Endothelial cell of umbilical vein (primary cell): ENCODE data around the gene PSME3IP1. TPM values are rescaled to one million over a fixed set of nuclear protein-coding genes. Genes with fewer than 3 reads are reported as not detected.
A peak's percentile ranks its signal among the peaks of the same experiment; 100 is the strongest.

ENCODE experiments used
- BruUV-seq: library from RNA; stranded (reverse); fragments of 400-500 nt; replicated peaks from 2 replicates; lab custom pipeline; 2021; lab: Mats Ljungman, UMichigan
- CTCF ChIA-PET: fragments of 300-600, 350-600 bp; sonication (Branson Sonifier 250); formaldehyde crosslinking; loops from one replicate; lab custom pipeline; 2021; ENCODE audit warnings: antibody characterized with exemption, inconsistent platforms; lab: Charles Lee
- POLR2A ChIA-PET: fragments of 300-600, 350-600 bp; sonication (Branson Sonifier 250); formaldehyde crosslinking; loops from one replicate; lab custom pipeline; 2021; ENCODE audit warnings: antibody characterized with exemption, inconsistent platforms; lab: Charles Lee
- DNase-seq: peaks from one replicate; pipeline ENCODE4 v3.0.0-alpha.2; 2011; ENCODE audit warnings: low read depth, low spot score
- FAIRE-seq: peaks from 2 replicates; lab custom pipeline; 2011; peaks lifted over from hg19 to GRCh38; lab: Jason Lieb, UNC
- H2AFZ ChIP-seq: 2 replicates; pipeline ENCODE4 v1.6.0; 2012; ENCODE audit warnings: low read depth, low read length, control low read depth, inconsistent platforms
- H3K27ac ChIP-seq: 2 replicates; pipeline ENCODE4 v1.5.1; 2011; ENCODE audit warnings: low read depth, mild to moderate bottlenecking, control low read depth, low read length, moderate library complexity; ENCODE audit not compliant: insufficient read depth
- H3K27me3 ChIP-seq, 2 experiments: 2 replicates each; pipeline versions ENCODE4 v1.6.0 to v1.6.1; 2011; ENCODE audit warnings: low read length in 2 of 2, mixed read lengths in 1 of 2; ENCODE audit not compliant: control insufficient read depth in 2 of 2, insufficient read depth in 2 of 2
- H3K36me3 ChIP-seq, 2 experiments: 2 replicates in 1 of 2; 3 replicates in 1 of 2; pipeline ENCODE4 v1.5.1; 2011; ENCODE audit warnings: low read length in 2 of 2, mild to moderate bottlenecking in 1 of 2, moderate library complexity in 1 of 2; ENCODE audit not compliant: control insufficient read depth in 2 of 2, insufficient read depth in 2 of 2; ENCODE audit errors: extremely low read depth in 1 of 2
- H3K4me1 ChIP-seq: 3 replicates; pipeline ENCODE4 v1.5.1; 2011; ENCODE audit warnings: mild to moderate bottlenecking, low read length; ENCODE audit not compliant: control insufficient read depth, insufficient read depth; ENCODE audit errors: extremely low read depth
- H3K4me2 ChIP-seq: 2 replicates; pipeline ENCODE4 v1.6.1; 2011; ENCODE audit warnings: low read length, control low read depth, mixed read lengths; ENCODE audit not compliant: insufficient read depth
- H3K4me3 ChIP-seq, 3 experiments: fragments of 200-600 bp in 1 of 3; sonication (generic), shearing (Covaris generic) in 1 of 3; replicated peaks in 1 of 3; 2 replicates each; pipeline ENCODE4 v1.5.1; 2011 to 2016; ENCODE audit warnings: control low read depth in 3 of 3, low read length in 3 of 3, mild to moderate bottlenecking in 2 of 3, inconsistent platforms in 1 of 3, low read depth in 1 of 3, moderate library complexity in 1 of 3; ENCODE audit not compliant: insufficient read depth in 1 of 3
- H3K79me2 ChIP-seq: 2 replicates; pipeline ENCODE4 v1.6.0; 2012; ENCODE audit warnings: low read length, inconsistent platforms; ENCODE audit not compliant: control insufficient read depth, insufficient read depth
- H3K9ac ChIP-seq: replicated peaks from 2 replicates; pipeline ENCODE3; 2011; ENCODE audit warnings: low read length, control low read depth; ENCODE audit not compliant: insufficient read depth; ENCODE audit errors: extremely low read depth
- H3K9me1 ChIP-seq: replicated peaks from 3 replicates; pipeline ENCODE4 v1.6.0; 2011; ENCODE audit warnings: mild to moderate bottlenecking, low read length; ENCODE audit not compliant: control insufficient read depth, insufficient read depth; ENCODE audit errors: extremely low read depth
- H3K9me3 ChIP-seq: replicated peaks from 2 replicates; pipeline ENCODE4 v1.5.1; 2012; ENCODE audit warnings: low read length, inconsistent platforms; ENCODE audit not compliant: control insufficient read depth, insufficient read depth
- H4K20me1 ChIP-seq: replicated peaks from 2 replicates; pipeline ENCODE3; 2011; ENCODE audit warnings: mild to moderate bottlenecking, low read length; ENCODE audit not compliant: control insufficient read depth, insufficient read depth; ENCODE audit errors: extremely low read depth
- EZH2 ChIP-seq: IDR thresholded peaks from 2 replicates; pipeline ENCODE4 v1.6.1; 2012; ENCODE audit warnings: borderline replicate concordance, low read depth, mild to moderate bottlenecking, moderate library complexity, low read length, inconsistent platforms; ENCODE audit not compliant: severe bottlenecking
- JUN ChIP-seq: IDR thresholded peaks from 2 replicates; pipeline ENCODE4 v1.6.1; 2011; ENCODE audit warnings: borderline replicate concordance, low read depth; ENCODE audit not compliant: insufficient read length, insufficient read depth
- MYC ChIP-seq: IDR thresholded peaks from one replicate; pipeline ENCODE4 v1.6.1; 2011; ENCODE audit warnings: mild to moderate bottlenecking, low read depth, low read length
- POLR2A ChIP-seq: IDR thresholded peaks from 2 replicates; pipeline ENCODE4 v1.6.1; 2012; ENCODE audit warnings: low read depth, mild to moderate bottlenecking, control low read depth, low read length
- POLR2AphosphoS5 ChIP-seq: IDR thresholded peaks from 2 replicates; pipeline ENCODE4 v1.6.1; 2012; ENCODE audit warnings: low read depth, mild to moderate bottlenecking, control low read depth, low read length, moderate library complexity; ENCODE audit not compliant: insufficient read depth
- dilution Hi-C: fragments of 300-500 bp; cut with MboI; formaldehyde crosslinking; loops from one replicate; pipeline ENCODE4 v1.15.0; 2019; ENCODE audit warnings: low sequenced_read_pairs; ENCODE audit not compliant: extremely low pct_ligation_motif_present
- intact Hi-C: fragments of 100-400 bp; cut with micrococcal nuclease; formaldehyde crosslinking; loops from one replicate; pipeline ENCODE4 v1.10.0; 2022
- polyA plus RNA-seq, 4 experiments: library from polyadenylated mRNA; depleted of rRNA in 3 of 4; stranded (reverse) in 3 of 4; unstranded in 1 of 4; fragments of >200 nt; gene quantifications; 2 replicates each; pipeline versions ENCODE4 v1.2.1 to v1.2.3, GENCODE V29; 2011 to 2012; ENCODE audit warnings: missing spikeins in 1 of 4
- total RNA-seq: library from RNA; stranded (reverse); gene quantifications from 2 replicates; pipeline ENCODE4 v1.2.3, GENCODE V29; 2021
- TF ChIP-seq, protein P1 (sequence below), 2 donors: IDR thresholded peaks; 1 replicate in 1 of 2; 2 replicates in 1 of 2; pipeline ENCODE4 v1.5.1; 2011; ENCODE audit warnings: low read length in 2 of 2, mild to moderate bottlenecking in 2 of 2, moderate library complexity in 2 of 2, control low read depth in 1 of 2, inconsistent platforms in 1 of 2, low read depth in 1 of 2; ENCODE audit not compliant: insufficient read depth in 1 of 2; ENCODE audit errors: extremely low read depth in 1 of 2

The PSME3IP1 gene
- total and polyA plus RNA-seq, 2 donors (not counting 3 experiments of a cell fraction or from before 2014, with no cell fraction given) = 86.2 to 91.8 TPM

DNA sequence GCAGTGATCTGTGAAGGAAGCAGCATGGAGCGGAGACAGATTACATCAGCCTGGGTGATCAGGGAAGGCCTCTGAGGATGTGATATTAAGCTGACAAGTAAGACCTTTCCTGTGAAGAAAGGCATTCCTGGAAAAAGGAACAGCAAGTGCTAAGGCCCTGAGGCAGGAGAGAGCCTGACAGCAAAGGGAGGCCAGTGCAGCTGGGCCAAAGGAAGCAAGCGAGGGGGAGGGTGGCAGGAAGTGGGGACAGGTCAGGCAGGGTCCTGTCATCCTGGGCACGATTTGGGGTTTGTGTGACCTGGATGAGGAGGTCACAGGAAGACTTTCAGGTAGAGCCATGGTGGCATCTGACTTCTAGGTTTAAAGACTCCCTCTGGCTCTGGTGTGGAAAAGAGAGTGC, 81.1 kb downstream of the PSME3IP1 start:
- FAIRE-seq (peak; percentile 12), DNase-seq (no peak)
- H3K79me2 ChIP-seq = peaks cover 11% of the 10 kb centered on the region
- no peak overlapping the region for H3K9ac ChIP-seq
- H4K20me1 ChIP-seq = no peaks in the 10 kb centered on the region
- ChIA-PET CTCF (interaction anchor here (1.1 to 5.9 kb wide), 2 partner anchors 8 to 12 kb away, joined by 4 to 48 read pairs; partner anchors contain the start of gene CPNE2), POLR2A (no interaction called here)
- H3K36me3 ChIP-seq = no peaks in the 10 kb centered on the region
- no peaks in the 10 kb centered on the region for H3K27me3 ChIP-seq
- H3K4me1 ChIP-seq = no peaks in the 10 kb centered on the region
- TF ChIP-seq EZH2 (no peak), JUN (no peak), POLR2A (no peak), MYC (no peak), POLR2AphosphoS5 (no peak)
- TF ChIP-seq, protein P1, sequence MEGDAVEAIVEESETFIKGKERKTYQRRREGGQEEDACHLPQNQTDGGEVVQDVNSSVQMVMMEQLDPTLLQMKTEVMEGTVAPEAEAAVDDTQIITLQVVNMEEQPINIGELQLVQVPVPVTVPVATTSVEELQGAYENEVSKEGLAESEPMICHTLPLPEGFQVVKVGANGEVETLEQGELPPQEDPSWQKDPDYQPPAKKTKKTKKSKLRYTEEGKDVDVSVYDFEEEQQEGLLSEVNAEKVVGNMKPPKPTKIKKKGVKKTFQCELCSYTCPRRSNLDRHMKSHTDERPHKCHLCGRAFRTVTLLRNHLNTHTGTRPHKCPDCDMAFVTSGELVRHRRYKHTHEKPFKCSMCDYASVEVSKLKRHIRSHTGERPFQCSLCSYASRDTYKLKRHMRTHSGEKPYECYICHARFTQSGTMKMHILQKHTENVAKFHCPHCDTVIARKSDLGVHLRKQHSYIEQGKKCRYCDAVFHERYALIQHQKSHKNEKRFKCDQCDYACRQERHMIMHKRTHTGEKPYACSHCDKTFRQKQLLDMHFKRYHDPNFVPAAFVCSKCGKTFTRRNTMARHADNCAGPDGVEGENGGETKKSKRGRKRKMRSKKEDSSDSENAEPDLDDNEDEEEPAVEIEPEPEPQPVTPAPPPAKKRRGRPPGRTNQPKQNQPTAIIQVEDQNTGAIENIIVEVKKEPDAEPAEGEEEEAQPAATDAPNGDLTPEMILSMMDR (IDR thresholded peaks at IDR 0.05; ENCODE audit: extremely low read depth in 1 of 2, insufficient read depth in 1 of 2, low read depth in 1 of 2, low read length in 2 of 2) = no peak
- H3K9me1 ChIP-seq = no peaks in the 10 kb centered on the region
- no peaks in the 10 kb centered on the region for H3K9me3 ChIP-seq
- H3K4me2 ChIP-seq = no peak overlapping the region
- no TSS peak for BruUV-seq
- no peak overlapping the region for H2AFZ ChIP-seq
- no peak overlapping the region for H3K4me3 ChIP-seq
- dilution Hi-C loops (no loop called here), intact Hi-C loops (no loop called here)
- no peak overlapping the region for H3K27ac ChIP-seq
